Activated naive CD4-positive, alpha-beta T cell treated with anti-CD3 and anti-CD28 coated beads, Interleukin-2, amount 10 ng/mL, durations not matched to agents 7 days and 5 days (primary cell): ENCODE results near the gene EIF3D.
A peak's percentile ranks its signal among the peaks of the same experiment; 100 is the strongest.
"Not testable (repeated sequence)": the region's sequence is repeated elsewhere in the genome, so short reads cannot be mapped to it uniquely, and the experiment has no call there.

Source experiments
- CTCF ChIA-PET: fragments of 350-600 bp; sonication (Branson Sonifier 250); formaldehyde crosslinking; loops from one replicate; lab custom pipeline; 2021; ENCODE audit warnings: antibody characterized with exemption; lab: Charles Lee
- DNase-seq: peaks from one replicate; pipeline ENCODE4 v3.0.0-alpha.2; 2020
- H3K27ac Mint-ChIP-seq: one replicate; pipeline ENCODE4 v1.8.0; 2021; ENCODE audit warnings: mild to moderate bottlenecking, moderate library complexity, mixed read lengths
- H3K27me3 Mint-ChIP-seq: one replicate; pipeline ENCODE4 v1.8.0; 2021; ENCODE audit warnings: mild to moderate bottlenecking, mixed read lengths
- H3K36me3 Mint-ChIP-seq: one replicate; pipeline ENCODE4 v1.8.0; 2021; ENCODE audit warnings: mixed read lengths
- H3K4me1 Mint-ChIP-seq: one replicate; pipeline ENCODE4 v1.8.0; 2021; ENCODE audit warnings: mixed read lengths
- H3K4me3 Mint-ChIP-seq: one replicate; pipeline ENCODE4 v1.8.0; 2021; ENCODE audit warnings: mild to moderate bottlenecking, moderate library complexity, mixed read lengths
- H3K9me3 Mint-ChIP-seq: one replicate; pipeline ENCODE4 v1.8.0; 2021; ENCODE audit warnings: mixed read lengths

EIF3D gene

GRCh38 chr22:36540867-36541642 is 12.1 kb upstream of the EIF3D start:
- DNase-seq = no peak
- Mint-ChIP-seq H3K36me3 (no peaks in the 10 kb centered on the region), H3K9me3 (no peaks in the 10 kb centered on the region), H3K4me1 (peaks cover 37% of the 10 kb centered on the region), H3K4me3 (no peak overlapping the region), H3K27me3 (peaks cover 19% of the 10 kb centered on the region), H3K27ac (peak overlapping the region; percentile 42)
- CTCF ChIA-PET = no interaction called here

DNA sequence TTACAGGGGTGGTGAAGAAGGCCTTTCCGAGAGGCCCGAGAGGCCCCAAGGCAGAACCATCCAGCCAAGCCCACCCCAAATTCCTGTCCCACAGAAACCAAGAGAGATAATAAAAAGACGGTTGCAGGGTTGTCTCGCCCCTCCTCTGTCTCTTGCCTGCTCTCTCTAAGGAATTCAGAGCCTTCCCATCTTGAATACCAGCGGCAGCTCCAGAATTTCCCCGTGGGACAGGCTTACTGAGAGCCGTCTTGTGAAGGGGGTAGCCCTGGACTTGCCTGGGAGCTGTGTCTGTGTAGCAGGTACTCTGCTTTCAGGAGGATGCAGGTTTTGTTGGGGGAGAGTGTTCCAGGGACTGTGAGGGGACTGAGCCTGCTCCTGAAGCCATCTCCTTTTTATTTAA is 9.6 kb upstream of the EIF3D start:
- peaks cover 17% of the 10 kb centered on the region for H3K4me1 Mint-ChIP-seq
- H3K4me3 Mint-ChIP-seq = no peak overlapping the region
- no peaks in the 10 kb centered on the region for H3K36me3 Mint-ChIP-seq
- no peak for DNase-seq
- H3K9me3 Mint-ChIP-seq = no peaks in the 10 kb centered on the region
- H3K27me3 Mint-ChIP-seq = peaks cover 17% of the 10 kb centered on the region
- no peak overlapping the region for H3K27ac Mint-ChIP-seq
- CTCF ChIA-PET = no interaction called here

DNA sequence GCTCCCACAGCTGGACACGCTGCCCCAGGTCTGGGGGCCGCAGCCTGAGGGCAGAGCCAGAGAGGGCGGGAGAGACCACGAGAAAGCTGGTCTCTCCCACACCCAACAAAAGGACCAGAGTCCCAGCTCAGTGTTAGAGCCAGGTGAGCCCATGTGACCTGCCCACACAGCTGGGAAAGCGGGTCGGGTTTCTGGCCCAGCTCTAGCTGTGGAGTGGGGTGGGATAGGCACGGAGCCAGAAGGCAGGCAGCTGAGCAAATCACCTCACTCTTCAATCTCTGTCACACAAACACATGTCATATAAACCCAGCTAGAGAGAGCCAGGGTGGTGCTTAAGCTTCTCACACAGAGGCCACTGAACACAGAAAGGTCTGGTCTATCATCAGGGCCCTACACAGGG is 7.8 kb upstream of the EIF3D start:
- H3K4me1 Mint-ChIP-seq = peaks cover 10% of the 10 kb centered on the region
- H3K4me3 Mint-ChIP-seq = no peak overlapping the region
- CTCF ChIA-PET = no interaction called here
- no peak for DNase-seq
- no peak overlapping the region for H3K27ac Mint-ChIP-seq
- peaks cover 20% of the 10 kb centered on the region for H3K27me3 Mint-ChIP-seq
- H3K9me3 Mint-ChIP-seq = no peaks in the 10 kb centered on the region
- no peaks in the 10 kb centered on the region for H3K36me3 Mint-ChIP-seq

DNA sequence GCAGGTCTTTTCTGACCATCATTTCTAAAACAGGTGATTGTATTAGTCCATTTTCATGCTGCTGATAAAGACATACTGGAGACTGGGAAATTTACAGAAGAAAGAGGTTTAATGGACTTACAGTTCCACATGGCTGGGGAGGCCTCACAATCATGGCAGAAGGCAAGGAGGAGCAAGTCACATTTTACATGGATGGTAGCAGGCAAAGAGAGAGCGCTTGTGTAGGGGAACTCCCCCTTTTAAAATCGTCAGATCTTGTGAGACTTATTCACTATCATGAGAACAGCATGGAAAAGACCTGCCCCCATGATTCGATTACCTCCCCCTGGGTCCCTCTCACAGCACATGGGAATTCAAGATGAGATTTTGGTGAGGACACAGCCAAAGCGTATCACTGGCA is 4.4 kb upstream of the EIF3D start:
- H3K27ac Mint-ChIP-seq, DNase-seq, H3K9me3 Mint-ChIP-seq, H3K4me3 Mint-ChIP-seq, CTCF ChIA-PET, H3K36me3 Mint-ChIP-seq: not testable (repeated sequence)
- Mint-ChIP-seq H3K27me3 (peaks cover 20% of the 10 kb centered on the region), H3K4me1 (peaks cover 10% of the 10 kb centered on the region)

DNA sequence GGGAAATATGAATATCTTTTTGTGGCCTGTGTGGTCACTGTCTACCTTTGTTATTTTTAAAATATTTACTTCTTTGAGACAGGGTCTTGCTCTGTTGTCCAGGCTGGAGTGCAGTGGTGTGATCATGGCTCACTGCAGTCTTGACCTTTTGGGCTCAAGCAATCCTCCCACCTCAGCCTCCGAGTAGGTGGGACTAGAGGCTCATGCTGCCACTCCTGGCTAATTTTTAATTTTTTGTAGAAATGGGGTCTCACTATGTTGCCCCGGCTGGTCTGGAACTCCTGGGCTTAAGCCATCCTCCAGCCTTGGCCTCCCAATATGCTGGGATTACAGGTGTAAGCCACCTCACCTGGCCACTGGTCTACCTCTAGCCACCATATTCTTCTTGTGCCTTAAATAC is 3.5 kb upstream of the EIF3D start:
- H3K36me3 Mint-ChIP-seq = peaks cover 3% of the 10 kb centered on the region
- no peak overlapping the region for H3K4me3 Mint-ChIP-seq
- H3K4me1 Mint-ChIP-seq = peaks cover 18% of the 10 kb centered on the region
- no peak for DNase-seq
- CTCF ChIA-PET = interaction anchor here (0.6 kb wide), 1 partner anchor 271 kb away, joined by 3 read pairs; no protein-coding TSS in a partner anchor
- peaks cover 15% of the 10 kb centered on the region for H3K27me3 Mint-ChIP-seq
- H3K9me3 Mint-ChIP-seq = no peaks in the 10 kb centered on the region
- no peak overlapping the region for H3K27ac Mint-ChIP-seq

- peak overlapping the region; percentile 99 for H3K27ac Mint-ChIP-seq
- peaks cover 27% of the 10 kb centered on the region for H3K4me1 Mint-ChIP-seq
- H3K4me3 Mint-ChIP-seq = peak overlapping the region; percentile 90
- no peaks in the 10 kb centered on the region for H3K9me3 Mint-ChIP-seq
- peaks cover under 1% of the 10 kb centered on the region for H3K27me3 Mint-ChIP-seq
- peaks cover 37% of the 10 kb centered on the region for H3K36me3 Mint-ChIP-seq
- peak; percentile 37 for DNase-seq
- CTCF ChIA-PET = interaction anchor here (1.2 to 1.3 kb wide), 3 partner anchors 17 to 227 kb away, joined by 4 to 5 read pairs (median 5); no protein-coding TSS in a partner anchor
Observed at GRCh38 chr22:36528341-36528740, 625 bp downstream of the EIF3D start.

DNA sequence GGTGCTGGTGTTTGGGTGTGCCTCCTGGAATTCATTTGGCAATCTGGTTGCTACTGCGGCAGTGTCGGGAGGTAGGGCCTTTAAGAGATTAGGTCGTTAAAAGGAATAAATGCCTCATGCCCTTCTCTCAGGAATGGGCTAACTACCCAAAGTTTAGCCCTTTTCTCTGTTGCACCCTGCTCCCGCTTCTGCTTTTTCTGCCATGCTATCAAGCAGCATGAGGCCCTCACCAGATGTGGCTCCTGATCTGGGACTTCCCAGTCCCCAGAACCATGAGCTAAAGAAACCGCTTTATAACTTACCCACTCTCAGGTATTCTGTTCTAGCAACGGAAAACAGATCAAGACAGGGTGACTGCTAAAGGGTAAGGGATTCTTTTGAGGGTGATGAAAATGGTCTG is 6.3 kb downstream of the EIF3D start:
- H3K36me3 Mint-ChIP-seq = peaks cover 72% of the 10 kb centered on the region
- no peak overlapping the region for H3K4me3 Mint-ChIP-seq
- H3K27me3 Mint-ChIP-seq = no peaks in the 10 kb centered on the region
- peaks cover 10% of the 10 kb centered on the region for H3K4me1 Mint-ChIP-seq
- no peak for DNase-seq
- peak overlapping the region; percentile 68 for H3K27ac Mint-ChIP-seq
- no peaks in the 10 kb centered on the region for H3K9me3 Mint-ChIP-seq
- CTCF ChIA-PET = interaction anchor here (2.7 kb wide), 1 partner anchor 12 kb away, joined by 14 read pairs; no protein-coding TSS in a partner anchor

DNA sequence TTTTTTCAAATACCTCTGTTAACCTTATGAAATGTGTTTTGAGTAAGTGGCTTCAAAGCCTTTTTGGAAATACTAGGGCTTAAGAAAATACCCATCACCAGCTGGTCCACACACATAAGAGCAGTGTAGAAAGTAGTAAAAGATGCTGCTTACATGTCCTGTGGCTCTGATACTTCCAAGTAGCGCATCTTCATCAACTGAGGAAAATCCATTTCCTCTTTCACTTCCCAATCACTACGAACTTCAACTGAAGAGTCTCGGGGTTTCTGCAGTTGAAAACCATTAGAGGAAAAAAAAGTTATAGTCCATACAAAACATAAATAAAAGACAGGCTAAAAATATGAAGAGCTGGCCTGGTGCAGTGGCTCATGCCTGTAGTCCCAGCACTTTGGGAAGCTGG is 8.5 kb downstream of the EIF3D start:
- peaks cover 75% of the 10 kb centered on the region for H3K36me3 Mint-ChIP-seq
- CTCF ChIA-PET = interaction anchor here (1.3 kb wide), 1 partner anchor 9 kb away, joined by 5 read pairs; no protein-coding TSS in a partner anchor
- no peak overlapping the region for H3K4me3 Mint-ChIP-seq
- no peaks in the 10 kb centered on the region for H3K4me1 Mint-ChIP-seq
- no peak for DNase-seq
- H3K9me3 Mint-ChIP-seq = no peaks in the 10 kb centered on the region
- no peaks in the 10 kb centered on the region for H3K27me3 Mint-ChIP-seq
- no peak overlapping the region for H3K27ac Mint-ChIP-seq

GRCh38 chr22:36519906-36520305 is 9.1 kb downstream of the EIF3D start:
- H3K9me3 Mint-ChIP-seq, DNase-seq, H3K4me3 Mint-ChIP-seq, H3K27me3 Mint-ChIP-seq, H3K27ac Mint-ChIP-seq, H3K4me1 Mint-ChIP-seq: not testable (repeated sequence)
- H3K36me3 Mint-ChIP-seq = peaks cover 74% of the 10 kb centered on the region
- CTCF ChIA-PET = interaction anchor here (1.3 kb wide), 1 partner anchor 9 kb away, joined by 5 read pairs; no protein-coding TSS in a partner anchor

DNA sequence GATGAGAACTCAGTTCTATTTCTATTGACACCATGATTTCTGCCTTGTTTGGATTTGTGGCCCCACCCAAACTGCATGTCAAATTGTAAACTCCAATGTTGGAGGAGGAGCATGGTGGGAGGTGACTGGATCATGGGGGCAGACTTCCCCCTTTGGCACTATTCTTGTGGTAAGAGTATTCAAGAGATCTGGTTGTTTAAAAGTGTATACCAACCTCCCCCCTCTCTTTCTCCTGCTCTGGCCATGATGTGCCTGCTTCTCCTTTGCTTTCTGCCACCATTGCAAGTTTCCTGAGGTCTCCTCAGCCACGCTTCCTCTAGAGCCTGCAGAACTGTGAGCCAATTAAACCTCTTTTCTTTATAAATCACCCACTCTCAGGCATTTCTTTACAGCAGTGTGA is 14.2 kb downstream of the EIF3D start:
- Mint-ChIP-seq H3K27me3 (no peaks in the 10 kb centered on the region), H3K27ac (no peak overlapping the region)

DNA sequence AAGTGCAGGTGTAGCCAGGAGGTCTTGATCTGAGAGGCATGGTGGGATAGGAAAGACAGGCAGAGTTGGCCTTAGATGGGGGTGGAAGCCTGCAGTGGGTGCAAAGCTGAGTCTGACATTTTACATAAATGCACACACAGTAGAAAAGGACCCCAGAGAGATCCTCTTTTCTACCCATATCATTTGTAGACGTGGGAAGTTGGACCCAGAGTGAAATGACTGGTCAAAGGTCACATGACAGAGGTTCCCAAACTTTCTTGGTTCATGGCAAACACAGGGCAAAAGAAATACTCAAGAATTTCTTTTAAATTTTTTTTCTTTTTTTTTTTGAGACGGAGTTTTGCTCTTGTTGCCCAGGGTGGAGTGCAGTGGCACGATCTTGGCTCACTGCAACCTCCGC is 16.0 kb downstream of the EIF3D start:
- Mint-ChIP-seq H3K36me3 (peaks cover 60% of the 10 kb centered on the region), H3K27ac (no peak overlapping the region), H3K9me3 (no peaks in the 10 kb centered on the region), H3K4me3 (no peak overlapping the region), H3K4me1 (peaks cover 6% of the 10 kb centered on the region), H3K27me3 (no peaks in the 10 kb centered on the region)
- no peak for DNase-seq
- CTCF ChIA-PET = no interaction called here

More for the DNA sequence above, 14.2 kb downstream of the EIF3D start:
- Mint-ChIP-seq H3K4me3 (no peak overlapping the region), H3K9me3 (no peaks in the 10 kb centered on the region), H3K36me3 (peaks cover 71% of the 10 kb centered on the region), H3K4me1 (peaks cover 2% of the 10 kb centered on the region)
- CTCF ChIA-PET = no interaction called here
- no peak for DNase-seq

GRCh38 chr22:36512333-36512732 is 16.6 kb downstream of the EIF3D start:
- Mint-ChIP-seq H3K27ac (no peak overlapping the region), H3K9me3 (no peaks in the 10 kb centered on the region), H3K36me3 (peaks cover 56% of the 10 kb centered on the region), H3K27me3 (no peaks in the 10 kb centered on the region), H3K4me1 (peaks cover 10% of the 10 kb centered on the region), H3K4me3 (no peak overlapping the region)
- CTCF ChIA-PET = interaction anchor here (0.6 to 2.4 kb wide), 3 partner anchors 12 to 262 kb away, joined by 3 to 8 read pairs (median 5); no protein-coding TSS in a partner anchor
- no peak for DNase-seq

DNA sequence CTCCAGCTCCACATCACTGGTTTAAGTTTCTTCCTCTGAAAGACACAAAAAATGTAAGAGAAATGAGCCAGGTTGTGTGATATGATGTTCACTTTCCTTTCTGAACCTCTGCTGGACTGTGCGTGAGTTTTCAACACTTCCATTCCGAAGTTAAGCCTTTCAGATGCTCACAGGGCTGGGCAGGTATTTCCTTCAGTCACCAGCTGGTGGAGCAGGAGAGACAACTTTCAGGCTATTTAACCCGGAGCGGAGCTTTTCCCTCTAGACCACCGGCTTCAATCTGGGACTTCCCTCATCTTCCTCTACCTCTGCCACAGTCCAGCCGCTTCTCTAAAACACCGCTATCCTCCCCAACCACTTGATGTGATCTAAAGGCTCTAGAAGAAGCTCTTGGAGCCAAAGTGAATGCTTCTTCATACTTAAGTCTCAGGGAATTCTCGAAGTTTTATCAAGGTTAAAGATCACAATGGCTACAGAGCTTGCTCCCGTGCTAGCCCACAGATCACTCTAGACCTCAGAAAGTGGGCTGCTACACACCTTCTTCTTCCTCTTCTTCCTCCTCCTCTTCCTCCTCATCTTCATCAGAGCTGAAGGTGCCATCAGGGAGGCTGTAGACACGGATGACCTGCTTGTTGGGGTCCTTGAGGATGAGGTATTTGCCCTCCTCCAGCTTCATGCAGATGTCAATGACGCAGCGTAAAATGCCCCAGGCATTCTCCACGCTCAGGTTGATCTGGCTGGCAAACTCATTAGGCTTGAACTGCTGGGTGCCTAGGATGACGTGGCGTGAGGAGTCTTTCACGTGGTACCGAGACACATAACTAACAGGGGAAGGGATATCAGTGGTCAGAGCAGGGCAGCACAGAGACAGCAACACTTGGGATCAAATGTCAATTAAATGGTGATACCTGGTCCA is 17.7 kb downstream of the EIF3D start:
- H3K4me3 Mint-ChIP-seq = no peak overlapping the region
- no peaks in the 10 kb centered on the region for H3K9me3 Mint-ChIP-seq
- H3K36me3 Mint-ChIP-seq = peaks cover 47% of the 10 kb centered on the region
- H3K27me3 Mint-ChIP-seq = no peaks in the 10 kb centered on the region
- peak; percentile 54 for DNase-seq
- peak overlapping the region; percentile 3 for H3K27ac Mint-ChIP-seq
- CTCF ChIA-PET = interaction anchor here (0.7 to 2.4 kb wide), 11 partner anchors 9 to 263 kb away, joined by 3 to 14 read pairs (median 4); no protein-coding TSS in a partner anchor
- H3K4me1 Mint-ChIP-seq = peaks cover 15% of the 10 kb centered on the region

DNA sequence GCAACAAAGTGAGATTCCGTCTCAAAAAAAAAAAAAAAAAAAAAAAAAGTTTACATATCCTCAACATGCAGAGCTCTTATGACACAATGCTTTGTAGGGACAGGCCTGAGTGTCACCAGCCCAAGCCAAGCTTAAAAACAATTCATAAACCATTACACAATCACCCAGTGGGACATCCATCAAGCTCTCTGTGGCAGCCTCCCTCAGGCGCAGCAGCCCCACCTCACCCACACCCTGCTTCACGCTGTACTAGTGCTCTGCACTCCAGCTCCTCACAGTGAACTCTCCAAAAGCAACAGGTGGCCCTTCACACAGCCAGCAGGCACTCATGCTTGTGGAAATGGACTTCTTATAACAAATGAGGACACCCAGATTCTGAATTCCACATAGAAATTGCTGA is 18.6 kb downstream of the EIF3D start:
- Mint-ChIP-seq H3K4me3 (no peak overlapping the region), H3K4me1 (peaks cover 21% of the 10 kb centered on the region), H3K36me3 (peaks cover 42% of the 10 kb centered on the region), H3K27ac (no peak overlapping the region), H3K9me3 (no peaks in the 10 kb centered on the region), H3K27me3 (no peaks in the 10 kb centered on the region)
- no peak for DNase-seq
- CTCF ChIA-PET = interaction anchor here (0.7 to 2.4 kb wide), 12 partner anchors 9 to 263 kb away, joined by 3 to 14 read pairs (median 4); no protein-coding TSS in a partner anchor
